HG03457 (cell line): ENCODE results near the gene SKIC8.

Experiments used
- ATAC-seq: cut with Tn5 transposase; IDR thresholded peaks from one replicate; pipeline ENCODE4 v1.9.1; 2021; ENCODE audit warnings: moderate number of reproducible peaks; ENCODE audit not compliant: unreplicated experiment

SKIC8 gene

GRCh38 chr15:78292219-78292618, 7.2 kb downstream of the SKIC8 start:
- no peak for ATAC-seq

- ATAC-seq, result no peak
Measured at GRCh38 chr15:78291698-78292097, 7.7 kb downstream of the SKIC8 start.

- no peak for ATAC-seq
Measured at GRCh38 chr15:78291052-78291451, 8.4 kb downstream of the SKIC8 start.

GRCh38 chr15:78290222-78290621, 9.2 kb downstream of the SKIC8 start:
- no peak for ATAC-seq

- ATAC-seq, result no peak
Measured at GRCh38 chr15:78284758-78285157, 14.7 kb downstream of the SKIC8 start.

- no peak for ATAC-seq
Measured at GRCh38 chr15:78282324-78282723, 17.1 kb downstream of the SKIC8 start.

- ATAC-seq, result no peak
Measured at GRCh38 chr15:78280319-78281072, 18.9 kb downstream of the SKIC8 start.

- ATAC-seq, result no peak
Measured at GRCh38 chr15:78276064-78276943, 23.1 kb downstream of the SKIC8 start.

- ATAC-seq, result no peak
Measured at GRCh38 chr15:78274994-78275393, 24.4 kb downstream of the SKIC8 start.

- ATAC-seq, result no peak
Measured at GRCh38 chr15:78272776-78273175, 26.6 kb downstream of the SKIC8 start.

- ATAC-seq, result no peak
Measured at GRCh38 chr15:78272316-78272715, 27.1 kb downstream of the SKIC8 start.

- no peak for ATAC-seq
Measured at GRCh38 chr15:78266806-78267205, 32.6 kb downstream of the SKIC8 start.

- ATAC-seq, result no peak
Measured at GRCh38 chr15:78266229-78266628, 33.2 kb downstream of the SKIC8 start.

GRCh38 chr15:78265752-78266224, 33.6 kb downstream of the SKIC8 start:
- no peak for ATAC-seq

GRCh38 chr15:78265137-78265460, 34.3 kb downstream of the SKIC8 start:
- no peak for ATAC-seq

GRCh38 chr15:78264304-78265136, 34.9 kb downstream of the SKIC8 start, which contains the start of gene DNAJA4:
DNAJA4 (plus strand) TSS chr15:78264562; CDS start chr15:78264764, 202 bp downstream.
- no peak for ATAC-seq

GRCh38 chr15:78263907-78264303, 35.5 kb downstream of the SKIC8 start:
- ATAC-seq, result no peak

- ATAC-seq, result no peak
Measured at GRCh38 chr15:78263351-78263781, 36.0 kb downstream of the SKIC8 start.

GRCh38 chr15:78261062-78261461, 38.3 kb downstream of the SKIC8 start:
- ATAC-seq, result no peak

- no peak for ATAC-seq
Measured at GRCh38 chr15:78260489-78260888, 38.9 kb downstream of the SKIC8 start.

- ATAC-seq, result no peak
Measured at GRCh38 chr15:78259232-78259631, 40.2 kb downstream of the SKIC8 start.
